Mesendoderm (in vitro differentiated cells): Measurements from ENCODE around the gene PLA2G4E.
A peak's percentile ranks its signal among the peaks of the same experiment; 100 is the strongest.

Experiments used
- DNase-seq: peaks from one replicate; pipeline ENCODE4 v3.0.0; 2013
- H2AK5ac ChIP-seq: 2 replicates; pipeline ENCODE4 v1.6.1; 2013; ENCODE audit warnings: low read length, inconsistent platforms
- H2BK120ac ChIP-seq: 2 replicates; pipeline ENCODE4 v1.6.1; 2013; ENCODE audit warnings: low read depth, mild to moderate bottlenecking, low read length, moderate library complexity, mixed read lengths
- H2BK15ac ChIP-seq: replicated peaks from 2 replicates; pipeline ENCODE4 v1.6.1; 2013; ENCODE audit warnings: low read depth, mild to moderate bottlenecking, moderate library complexity
- H2BK5ac ChIP-seq: 2 replicates; pipeline ENCODE4 v1.6.1; 2013; ENCODE audit warnings: low read length, inconsistent platforms
- H3K18ac ChIP-seq: 2 replicates; pipeline ENCODE4 v1.6.1; 2013; ENCODE audit warnings: mild to moderate bottlenecking, low read length, mixed read lengths
- H3K23ac ChIP-seq: one replicate; pipeline ENCODE4 v1.6.1; 2013; ENCODE audit warnings: low read length
- H3K27ac ChIP-seq: 2 replicates; pipeline ENCODE4 v1.5.1; 2013; ENCODE audit warnings: low read depth, mild to moderate bottlenecking, inconsistent platforms, low read length, moderate library complexity
- H3K27me3 ChIP-seq: 2 replicates; pipeline ENCODE4 v1.6.1; 2013; ENCODE audit warnings: low read length, control low read depth, mild to moderate bottlenecking, inconsistent platforms; ENCODE audit not compliant: insufficient read depth, poor library complexity
- H3K36me3 ChIP-seq: 2 replicates; pipeline ENCODE4 v1.6.1; 2013; ENCODE audit warnings: low read length, inconsistent platforms; ENCODE audit not compliant: control insufficient read depth, insufficient read depth
- H3K4ac ChIP-seq: one replicate; pipeline ENCODE4 v1.6.1; 2013; ENCODE audit warnings: low read depth, mild to moderate bottlenecking, low read length, moderate library complexity
- H3K4me1 ChIP-seq: 2 replicates; pipeline ENCODE4 v1.6.1; 2013; ENCODE audit warnings: low read depth, low read length, inconsistent platforms; ENCODE audit not compliant: control insufficient read depth
- H3K4me2 ChIP-seq: 2 replicates; pipeline ENCODE4 v1.6.1; 2013; ENCODE audit warnings: low read length
- H3K4me3 ChIP-seq: 2 replicates; pipeline ENCODE4 v1.5.1; 2013; ENCODE audit warnings: mild to moderate bottlenecking, low read length
- H3K56ac ChIP-seq: one replicate; pipeline ENCODE4 v1.6.1; 2013; ENCODE audit warnings: low read length
- H3K79me1 ChIP-seq: 2 replicates; pipeline ENCODE4 v1.6.1; 2013; ENCODE audit warnings: low read length, inconsistent platforms
- H3K79me2 ChIP-seq: 2 replicates; pipeline ENCODE4 v1.6.1; 2013; ENCODE audit warnings: mild to moderate bottlenecking, low read length; ENCODE audit not compliant: control insufficient read depth, insufficient read depth
- H3K9ac ChIP-seq: 2 replicates; pipeline ENCODE4 v1.6.1; 2013; ENCODE audit warnings: low read length, inconsistent platforms
- H4K5ac ChIP-seq: one replicate; pipeline ENCODE4 v1.6.1; 2013; ENCODE audit warnings: low read length
- H4K8ac ChIP-seq: one replicate; pipeline ENCODE4 v1.6.1; 2013; ENCODE audit warnings: low read depth, mild to moderate bottlenecking, control low read depth, low read length, moderate library complexity
- WGBS: extraction: QIAGEN DNeasy Blood & Tissue Kit; methylation state at CpG from one replicate; pipeline ENCODE4 v1.1.7; 2013; ENCODE audit warnings: low lambda C conversion rate, missing lambda C conversion rate; ENCODE audit not compliant: insufficient coverage; ENCODE audit errors: extremely low coverage; 5-methylcytosine and 5-hydroxymethylcytosine counted together

Gene PLA2G4E

DNA sequence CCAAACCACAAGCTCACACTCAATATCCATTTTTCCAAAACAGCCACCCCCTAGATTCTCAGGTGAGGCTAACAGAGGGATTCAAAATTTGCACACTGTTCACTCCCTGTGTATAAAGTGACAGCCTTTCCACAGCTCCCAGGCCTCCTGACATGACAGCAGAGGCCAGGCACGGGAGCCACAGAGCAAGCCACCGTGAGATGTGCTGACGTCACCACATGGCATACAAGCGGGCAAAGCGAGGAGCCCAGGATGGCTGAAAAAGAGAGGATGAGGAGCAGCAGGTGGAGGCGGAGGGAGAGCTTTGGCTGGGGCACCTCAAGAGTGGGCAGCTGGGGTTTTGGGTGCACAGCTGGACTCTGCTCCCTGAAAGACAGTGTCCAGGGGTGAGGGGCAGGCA, 75.6 kb downstream of the PLA2G4E start:
- no peaks in the 10 kb centered on the region for H3K27me3 ChIP-seq
- WGBS = no CpG with 5 or more reads among the region's 6 CpGs
- no peak overlapping the region for H2BK120ac ChIP-seq
- H3K79me1 ChIP-seq = peaks cover 4% of the 10 kb centered on the region
- H2BK15ac ChIP-seq = no peak overlapping the region
- peaks cover 2% of the 10 kb centered on the region for H3K4me1 ChIP-seq
- H4K5ac ChIP-seq = no peak overlapping the region
- no peak overlapping the region for H2AK5ac ChIP-seq
- H3K4ac ChIP-seq = no peak overlapping the region
- H3K36me3 ChIP-seq = no peaks in the 10 kb centered on the region
- H3K9ac ChIP-seq = no peak overlapping the region
- H3K56ac ChIP-seq = no peak overlapping the region
- DNase-seq = no peak
- H2BK5ac ChIP-seq = no peak overlapping the region
- H3K23ac ChIP-seq = no peak overlapping the region
- no peak overlapping the region for H3K18ac ChIP-seq
- H3K4me2 ChIP-seq = no peak overlapping the region
- no peak overlapping the region for H4K8ac ChIP-seq
- H3K79me2 ChIP-seq = peaks cover 1% of the 10 kb centered on the region
- H3K4me3 ChIP-seq = no peak overlapping the region
- H3K27ac ChIP-seq = peak overlapping the region; percentile 1

- H3K4me1 ChIP-seq = no peaks in the 10 kb centered on the region
- H3K36me3 ChIP-seq = no peaks in the 10 kb centered on the region
- no CpG with 5 or more reads among the region's 8 CpGs for WGBS
- H3K4me2 ChIP-seq = no peak overlapping the region
- H3K4ac ChIP-seq = no peak overlapping the region
- H3K18ac ChIP-seq = no peak overlapping the region
- no peak overlapping the region for H2BK15ac ChIP-seq
- H2BK120ac ChIP-seq = no peak overlapping the region
- peak; percentile 76 for DNase-seq
- peak overlapping the region; percentile 6 for H3K27ac ChIP-seq
- no peak overlapping the region for H4K5ac ChIP-seq
- no peak overlapping the region for H4K8ac ChIP-seq
- no peaks in the 10 kb centered on the region for H3K27me3 ChIP-seq
- H3K9ac ChIP-seq = no peak overlapping the region
- H3K56ac ChIP-seq = no peak overlapping the region
- no peak overlapping the region for H3K23ac ChIP-seq
- no peak overlapping the region for H2BK5ac ChIP-seq
- H3K79me2 ChIP-seq = peaks cover 1% of the 10 kb centered on the region
- H3K4me3 ChIP-seq = no peak overlapping the region
- H3K79me1 ChIP-seq = peaks cover 4% of the 10 kb centered on the region
- H2AK5ac ChIP-seq = no peak overlapping the region
Measured at GRCh38 chr15:41944313-41944940, 76.4 kb downstream of the PLA2G4E start.

- no CpG with 5 or more reads among the region's 6 CpGs for WGBS
- Histone ChIP-seq H3K9ac (no peak overlapping the region), H3K56ac (no peak overlapping the region), H3K4ac (no peak overlapping the region), H2AK5ac (no peak overlapping the region), H4K5ac (no peak overlapping the region), H2BK5ac (no peak overlapping the region), H3K36me3 (no peaks in the 10 kb centered on the region), H4K8ac (no peak overlapping the region), H3K4me3 (no peak overlapping the region), H3K27me3 (no peaks in the 10 kb centered on the region), H3K79me1 (peaks cover 4% of the 10 kb centered on the region), H3K79me2 (peaks cover 1% of the 10 kb centered on the region), H3K4me2 (no peak overlapping the region), H3K18ac (no peak overlapping the region), H2BK120ac (no peak overlapping the region), H3K23ac (no peak overlapping the region), H2BK15ac (no peak overlapping the region), H3K27ac (peak overlapping the region; percentile 6), H3K4me1 (no peaks in the 10 kb centered on the region)
- DNase-seq = no peak
Measured at GRCh38 chr15:41943543-41944312, 77.1 kb downstream of the PLA2G4E start.

DNA sequence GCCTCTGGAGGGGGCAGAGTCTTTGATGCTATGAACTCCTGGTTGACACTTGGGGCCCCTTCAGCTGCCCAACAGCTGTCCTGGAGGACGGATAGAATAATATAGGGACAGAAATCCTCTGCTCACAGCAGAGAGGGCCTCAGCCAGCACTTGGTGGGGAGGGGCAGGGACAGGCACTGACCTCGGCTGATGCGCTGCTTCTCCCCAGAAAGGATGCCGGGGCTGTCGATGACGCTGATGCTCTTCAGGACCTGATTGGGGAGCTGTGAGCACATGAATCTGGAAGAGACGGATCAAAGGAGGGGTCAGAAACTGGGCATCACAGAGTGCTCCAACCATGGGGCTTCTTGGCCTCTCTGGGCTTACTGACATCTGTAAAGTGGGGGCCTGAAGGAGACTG, 78.0 kb downstream of the PLA2G4E start:
- H3K4me2 ChIP-seq = no peak overlapping the region
- no peaks in the 10 kb centered on the region for H3K4me1 ChIP-seq
- H2BK120ac ChIP-seq = no peak overlapping the region
- H3K9ac ChIP-seq = no peak overlapping the region
- H2AK5ac ChIP-seq = no peak overlapping the region
- no peak overlapping the region for H3K4me3 ChIP-seq
- H2BK5ac ChIP-seq = no peak overlapping the region
- DNase-seq = no peak
- H3K56ac ChIP-seq = no peak overlapping the region
- H2BK15ac ChIP-seq = no peak overlapping the region
- H3K36me3 ChIP-seq = no peaks in the 10 kb centered on the region
- H3K79me1 ChIP-seq = peaks cover 4% of the 10 kb centered on the region
- H3K4ac ChIP-seq = no peak overlapping the region
- no peak overlapping the region for H3K18ac ChIP-seq
- no peak overlapping the region for H4K5ac ChIP-seq
- H3K79me2 ChIP-seq = peaks cover 1% of the 10 kb centered on the region
- H3K27ac ChIP-seq = no peak overlapping the region
- H3K23ac ChIP-seq = no peak overlapping the region
- no CpG with 5 or more reads among the region's 7 CpGs for WGBS
- H3K27me3 ChIP-seq = no peaks in the 10 kb centered on the region
- no peak overlapping the region for H4K8ac ChIP-seq

DNA sequence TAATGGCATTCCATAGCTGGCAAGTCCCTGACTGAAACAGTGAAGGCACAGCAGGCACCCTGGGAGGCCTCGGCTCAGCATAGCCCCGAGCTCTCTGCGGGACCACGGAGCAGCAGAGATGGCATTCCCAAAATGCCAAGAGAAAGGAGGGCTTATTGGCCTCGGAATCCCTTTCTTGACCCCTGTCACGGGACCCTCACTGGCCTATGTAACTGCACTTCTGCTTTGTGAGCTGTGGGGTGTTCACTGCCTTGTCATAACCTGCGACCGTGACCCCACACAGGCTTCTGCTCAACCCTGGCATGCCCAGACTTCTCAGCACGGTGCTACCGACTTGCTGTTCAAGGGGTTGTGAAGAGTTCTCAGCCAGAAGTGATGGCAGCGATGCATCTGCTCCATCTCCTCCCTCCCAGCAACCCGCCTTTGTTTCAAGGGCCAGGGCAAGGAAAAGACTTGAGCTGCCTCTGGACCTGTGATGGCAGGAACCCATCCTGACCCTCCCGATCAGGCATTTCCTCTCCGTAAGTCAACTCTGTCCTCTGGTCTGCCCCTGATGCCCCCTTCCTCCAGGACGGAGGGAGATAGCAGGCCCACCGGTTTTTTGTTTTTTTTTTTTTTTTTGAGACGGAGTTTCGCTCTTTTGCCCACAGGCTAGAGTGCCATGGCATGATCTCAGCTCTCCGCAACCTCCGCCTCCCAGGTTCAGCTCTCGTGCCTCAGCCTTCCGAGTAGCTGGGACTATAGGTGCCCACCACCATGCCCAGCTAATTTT, 79.0 kb downstream of the PLA2G4E start:
- no peak overlapping the region for H3K4ac ChIP-seq
- no peak overlapping the region for H3K18ac ChIP-seq
- H3K27me3 ChIP-seq = no peaks in the 10 kb centered on the region
- H2AK5ac ChIP-seq = no peak overlapping the region
- H2BK15ac ChIP-seq = no peak overlapping the region
- peaks cover under 1% of the 10 kb centered on the region for H3K79me2 ChIP-seq
- peak overlapping the region; percentile 27 for H3K56ac ChIP-seq
- H4K5ac ChIP-seq = no peak overlapping the region
- H3K4me3 ChIP-seq = no peak overlapping the region
- H3K23ac ChIP-seq = no peak overlapping the region
- H3K9ac ChIP-seq = no peak overlapping the region
- WGBS = no CpG with 5 or more reads among the region's 22 CpGs
- H3K79me1 ChIP-seq = peaks cover 2% of the 10 kb centered on the region
- no peak overlapping the region for H2BK120ac ChIP-seq
- H3K36me3 ChIP-seq = no peaks in the 10 kb centered on the region
- H4K8ac ChIP-seq = no peak overlapping the region
- no peak overlapping the region for H3K4me2 ChIP-seq
- DNase-seq = peak; percentile 79
- H3K27ac ChIP-seq = peak overlapping the region; percentile 56
- H3K4me1 ChIP-seq = no peaks in the 10 kb centered on the region
- no peak overlapping the region for H2BK5ac ChIP-seq
